ENCODE results near the gene DPEP2NB. TPM values are rescaled to one million over a fixed set of nuclear protein-coding genes. Genes with fewer than 3 reads are reported as not detected.
"Not testable (repeated sequence)": the region's sequence is repeated elsewhere in the genome, so short reads cannot be mapped to it uniquely, and the experiment has no call there.

The DPEP2NB gene, protein sequence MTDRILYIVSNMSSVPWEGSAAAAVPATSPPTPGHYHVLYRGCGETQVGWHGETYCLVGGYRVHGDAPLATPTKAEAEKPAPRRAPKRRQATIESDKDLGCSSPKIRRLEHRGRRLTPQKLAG
- not detected for polyA plus RNA-seq (ENCODE audit: insufficient read length)

- DNase-seq (ENCODE audit: low read depth), result no peak
These were observed at the start of gene DPEP2NB for GRCh38 chr16:68015681-68016080. DPEP2NB (minus strand) TSS chr16:68015911; CDS start chr16:68015770, 141 bp downstream.

- DNase-seq (ENCODE audit: low read depth), result no peak
These were observed 49.2 kb upstream of the DPEP2NB start for GRCh38 chr16:68064791-68065365.

- no peak for DNase-seq (ENCODE audit: low read depth)
These were observed 47.2 kb upstream of the DPEP2NB start for GRCh38 chr16:68062910-68063393.

DNA sequence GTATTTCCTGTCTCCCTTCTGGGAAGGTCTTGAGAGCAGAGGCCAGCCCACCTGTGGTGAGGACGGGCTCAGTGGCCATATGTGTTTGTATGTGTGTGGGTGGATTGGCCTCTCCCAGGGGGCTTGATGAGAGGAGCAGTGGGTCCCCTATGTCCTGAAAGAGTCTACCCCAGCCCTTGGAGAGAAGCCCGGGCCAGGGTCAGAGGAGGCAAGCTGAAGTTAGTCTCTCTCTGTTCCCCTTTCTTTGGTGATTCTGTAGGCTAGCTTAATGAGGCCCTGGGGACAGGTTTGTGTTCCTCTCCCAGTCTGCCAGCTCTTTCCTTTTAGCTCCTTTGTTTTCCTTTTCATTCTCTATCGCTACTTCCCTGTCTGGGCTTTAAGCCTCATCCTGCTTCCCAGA is 45.7 kb upstream of the DPEP2NB start:
- no peak for DNase-seq (ENCODE audit: low read depth)

DNA sequence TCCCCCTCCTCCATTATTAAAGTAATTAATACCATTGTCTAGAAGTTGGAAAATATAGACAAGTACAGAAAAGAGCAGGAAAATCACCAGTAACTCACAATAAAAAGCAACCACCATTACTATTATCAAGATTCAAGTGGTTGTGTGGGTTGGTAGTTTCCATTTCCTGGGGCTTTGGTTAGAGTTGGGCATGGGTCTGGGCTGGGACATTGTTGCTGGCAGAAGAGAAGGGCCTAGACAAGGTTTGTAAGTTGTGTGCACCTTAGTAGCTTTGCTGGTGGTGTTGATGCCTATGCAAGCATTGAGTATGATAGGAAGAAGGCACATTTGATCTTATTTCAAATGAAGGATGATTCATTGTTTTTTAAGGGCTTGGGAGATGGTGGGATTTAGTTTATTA is 44.1 kb upstream of the DPEP2NB start:
- DNase-seq (ENCODE audit: low read depth), result no peak

DNA sequence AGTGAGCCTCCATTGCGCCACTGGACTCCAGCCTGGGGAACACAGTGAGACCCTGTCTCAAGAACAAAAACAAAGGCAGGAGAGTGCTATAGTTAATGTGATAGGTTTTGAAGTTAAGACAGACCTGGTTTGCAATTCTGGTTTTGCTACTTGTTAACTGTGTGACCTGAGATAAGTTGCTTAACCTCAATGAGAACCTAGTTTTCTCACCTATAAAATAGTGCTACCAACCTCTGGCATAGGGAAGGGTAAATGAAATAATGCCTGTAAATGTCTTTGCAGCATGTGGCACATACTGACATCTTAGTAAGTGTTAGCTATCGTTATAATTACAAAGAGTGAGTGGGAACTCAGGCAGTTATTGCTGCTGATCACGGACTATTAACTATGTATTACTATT is 39.7 kb upstream of the DPEP2NB start:
- no peak for DNase-seq (ENCODE audit: low read depth)

DNA sequence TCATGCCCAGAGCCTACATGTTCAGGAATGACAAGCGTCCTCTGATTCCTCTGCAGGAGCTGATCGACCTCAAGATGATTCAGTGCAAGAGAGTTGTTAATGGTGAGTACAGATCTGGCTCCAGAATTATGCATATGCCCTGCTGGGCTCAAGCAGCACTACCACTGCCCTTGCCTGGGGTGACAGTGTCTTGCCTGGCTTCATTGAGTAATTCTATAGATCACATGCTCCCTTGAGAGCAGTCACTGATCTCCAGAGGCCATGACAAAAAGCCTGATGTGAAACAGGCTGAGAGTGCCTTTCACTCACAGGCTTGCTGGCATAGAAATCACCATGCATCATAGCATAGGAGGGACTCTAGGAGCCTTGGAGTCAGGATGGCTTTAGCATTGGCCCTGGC is 33.7 kb upstream of the DPEP2NB start:
- no peak for DNase-seq (ENCODE audit: low read depth)

DNA sequence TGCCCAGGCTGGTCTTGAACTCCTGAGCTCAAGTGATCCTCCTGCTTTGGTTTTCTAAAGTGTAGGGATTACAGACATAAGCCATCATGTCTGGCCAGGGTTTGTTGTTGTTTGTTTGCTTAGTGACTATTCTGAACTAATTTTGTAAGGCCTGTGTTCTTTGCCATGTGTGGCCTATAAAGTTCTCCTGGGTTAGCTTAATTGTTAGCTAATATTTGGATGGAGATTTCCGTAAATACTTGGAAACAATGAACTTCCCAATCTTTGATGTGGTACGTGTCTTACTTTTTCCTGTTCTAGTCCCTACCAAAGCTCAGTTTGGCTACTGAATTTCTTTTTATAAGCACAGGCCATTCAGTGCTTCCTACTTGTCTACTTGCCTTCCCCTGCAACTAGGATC is 32.3 kb upstream of the DPEP2NB start:
- no peak for DNase-seq (ENCODE audit: low read depth)

DNA sequence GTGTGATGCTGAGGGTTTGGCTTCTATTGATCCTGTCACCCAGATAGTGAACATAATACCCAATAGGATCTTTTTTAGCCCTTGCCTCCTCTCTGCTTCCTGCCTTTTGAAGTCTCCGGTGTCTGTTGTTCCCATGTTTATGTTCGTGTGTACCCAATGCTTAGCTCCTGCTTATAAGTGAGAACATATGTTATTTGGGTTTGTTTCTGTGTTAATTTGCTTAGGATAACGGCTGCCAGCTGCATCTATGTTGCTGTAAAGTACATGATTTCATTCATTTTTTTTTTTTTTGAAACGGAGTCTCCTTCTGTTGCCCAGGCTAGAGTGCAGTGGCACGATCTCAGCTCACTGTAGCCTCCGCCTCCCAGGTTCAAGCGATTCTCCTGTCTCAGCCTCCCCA is 30.4 kb upstream of the DPEP2NB start:
- DNase-seq (ENCODE audit: low read depth), result no peak

- no peak for DNase-seq (ENCODE audit: low read depth)
These were observed 26.1 kb upstream of the DPEP2NB start for GRCh38 chr16:68041783-68042182.

DNA sequence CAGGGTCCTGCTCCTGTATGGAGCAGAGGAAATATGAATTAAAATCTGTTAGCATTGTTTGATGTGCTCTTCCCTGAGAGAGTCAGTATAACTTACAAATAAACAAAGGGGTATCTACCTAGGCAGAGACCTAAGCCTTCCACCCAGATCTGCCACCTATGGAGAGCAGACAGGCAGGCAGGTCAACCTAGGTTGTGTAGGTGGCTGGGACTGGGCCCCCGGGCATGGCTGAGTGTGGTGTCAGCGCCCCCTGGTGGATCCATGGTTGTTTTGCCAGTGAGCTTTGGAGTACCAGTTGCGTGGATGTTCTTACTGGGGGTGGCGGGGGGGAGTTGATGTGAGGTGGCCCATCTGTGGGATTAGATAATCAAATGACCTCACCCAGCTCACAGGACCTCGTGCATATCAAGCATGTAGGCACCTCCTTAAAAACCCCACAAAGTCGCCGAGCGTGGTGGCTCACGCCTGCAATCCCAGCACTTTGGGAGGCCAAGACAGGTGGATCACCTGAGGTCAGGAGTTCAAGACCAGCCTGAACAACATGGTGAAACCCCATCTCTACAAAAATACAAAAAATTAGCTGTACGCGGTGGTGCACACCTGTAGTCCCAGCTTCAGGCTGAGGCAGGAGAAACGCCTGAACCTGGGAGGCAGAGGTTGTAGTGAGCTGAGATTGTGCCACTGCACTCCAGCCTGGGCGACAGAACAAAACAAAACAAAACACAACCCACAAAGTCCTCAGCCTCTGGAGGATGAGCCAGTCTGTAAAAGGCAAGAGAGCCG is 25.0 kb upstream of the DPEP2NB start:
- no peak for DNase-seq (ENCODE audit: low read depth)

DNA sequence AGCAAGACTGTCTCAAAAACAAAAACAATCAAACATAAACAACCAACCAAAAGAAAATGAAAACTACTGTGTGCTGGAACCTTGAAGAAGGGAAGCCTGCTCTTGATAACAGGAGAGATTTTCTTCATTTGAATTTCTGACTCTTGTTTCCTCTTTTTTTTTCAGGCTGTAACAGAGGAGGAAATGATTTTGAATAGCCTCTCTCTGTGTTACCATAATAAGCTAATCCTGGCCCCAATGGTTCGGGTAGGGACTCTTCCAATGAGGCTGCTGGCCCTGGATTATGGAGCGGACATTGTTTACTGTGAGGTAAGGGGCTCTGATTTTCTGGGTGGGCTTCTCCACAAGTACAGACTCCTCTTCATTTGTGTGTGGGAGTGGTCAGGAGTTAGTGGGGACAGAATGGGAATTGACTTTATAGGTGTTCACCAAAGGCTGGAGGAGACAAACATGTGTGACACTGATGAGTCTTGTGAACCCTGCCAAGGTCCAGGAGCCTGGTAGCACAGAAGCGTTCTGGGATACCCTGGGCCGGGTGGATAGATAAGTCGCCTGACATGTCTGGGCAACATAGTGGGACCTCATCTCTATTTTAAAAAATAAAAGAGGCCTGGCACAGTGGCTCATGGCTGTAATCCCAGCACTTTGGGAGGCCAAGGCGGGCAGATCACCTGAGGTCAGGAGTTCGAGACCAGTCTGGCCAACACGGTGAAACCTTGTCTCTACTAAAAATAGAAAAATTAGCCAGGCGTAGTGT is 22.3 kb upstream of the DPEP2NB start:
- no peak for DNase-seq (ENCODE audit: low read depth)

GRCh38 chr16:68035227-68035626 is 19.5 kb upstream of the DPEP2NB start:
- no peak for DNase-seq (ENCODE audit: low read depth)

DNA sequence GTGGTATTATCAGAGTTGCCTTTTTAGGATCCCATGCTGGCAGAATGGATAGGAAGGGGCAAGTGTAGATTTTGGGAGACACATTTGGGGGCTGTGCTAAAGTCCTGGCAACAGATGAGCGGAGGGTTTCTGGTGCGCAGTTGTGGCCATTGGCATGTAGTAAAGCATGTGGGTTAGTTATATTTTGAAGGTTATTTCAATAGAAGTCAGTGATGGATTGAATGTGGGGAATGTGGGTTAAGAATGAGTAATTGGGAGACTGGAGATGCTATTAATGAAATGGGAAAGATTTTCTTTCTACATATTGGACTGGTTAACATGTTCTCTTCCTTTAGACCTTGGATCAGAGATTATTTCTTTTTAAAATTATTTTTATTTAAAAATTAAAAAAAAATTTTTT is 17.4 kb upstream of the DPEP2NB start:
- no peak for DNase-seq (ENCODE audit: low read depth)

DNA sequence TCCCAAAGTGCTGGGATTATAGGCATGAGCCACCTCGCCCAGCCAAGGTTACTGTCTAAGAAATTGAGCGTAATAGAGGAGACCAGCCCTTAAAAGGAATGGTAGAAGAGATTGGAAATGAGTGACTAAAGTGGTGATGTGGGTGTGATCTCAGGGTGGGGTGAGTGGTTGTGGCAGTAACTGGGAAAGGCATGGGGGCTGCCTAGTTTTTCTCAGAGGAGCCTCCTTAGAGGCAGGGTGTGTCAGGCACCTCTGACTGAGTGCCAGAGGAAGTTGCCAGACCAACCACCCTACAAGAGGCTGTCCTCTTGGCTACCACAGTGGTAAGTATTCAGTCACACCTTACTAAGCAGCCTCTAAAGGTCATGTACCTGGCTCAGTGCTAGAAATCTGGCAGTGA is 16.2 kb upstream of the DPEP2NB start:
- DNase-seq (ENCODE audit: low read depth), result no peak

GRCh38 chr16:68030108-68030507 is 14.4 kb upstream of the DPEP2NB start:
- DNase-seq (ENCODE audit: low read depth), result not testable (repeated sequence)

DNA sequence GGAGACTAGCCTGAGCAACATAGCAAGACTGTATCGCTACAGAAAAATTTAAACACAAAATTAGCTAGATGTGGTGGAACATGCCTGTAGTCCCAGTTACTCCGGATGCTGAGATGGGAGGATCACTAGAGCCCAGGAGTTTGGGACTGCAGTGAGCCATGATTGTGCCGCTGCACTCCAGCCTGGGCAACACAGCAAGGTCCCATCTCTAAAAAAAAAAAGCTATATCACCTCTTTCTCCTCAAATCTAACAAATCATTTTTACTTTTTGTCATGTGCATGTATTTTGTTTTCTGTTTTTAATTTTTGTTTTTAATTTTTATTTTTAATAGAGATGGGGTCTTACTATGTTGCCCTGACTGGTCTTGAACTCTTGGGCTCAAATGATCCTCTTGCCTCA is 13.3 kb upstream of the DPEP2NB start:
- no peak for DNase-seq (ENCODE audit: low read depth)

DNA sequence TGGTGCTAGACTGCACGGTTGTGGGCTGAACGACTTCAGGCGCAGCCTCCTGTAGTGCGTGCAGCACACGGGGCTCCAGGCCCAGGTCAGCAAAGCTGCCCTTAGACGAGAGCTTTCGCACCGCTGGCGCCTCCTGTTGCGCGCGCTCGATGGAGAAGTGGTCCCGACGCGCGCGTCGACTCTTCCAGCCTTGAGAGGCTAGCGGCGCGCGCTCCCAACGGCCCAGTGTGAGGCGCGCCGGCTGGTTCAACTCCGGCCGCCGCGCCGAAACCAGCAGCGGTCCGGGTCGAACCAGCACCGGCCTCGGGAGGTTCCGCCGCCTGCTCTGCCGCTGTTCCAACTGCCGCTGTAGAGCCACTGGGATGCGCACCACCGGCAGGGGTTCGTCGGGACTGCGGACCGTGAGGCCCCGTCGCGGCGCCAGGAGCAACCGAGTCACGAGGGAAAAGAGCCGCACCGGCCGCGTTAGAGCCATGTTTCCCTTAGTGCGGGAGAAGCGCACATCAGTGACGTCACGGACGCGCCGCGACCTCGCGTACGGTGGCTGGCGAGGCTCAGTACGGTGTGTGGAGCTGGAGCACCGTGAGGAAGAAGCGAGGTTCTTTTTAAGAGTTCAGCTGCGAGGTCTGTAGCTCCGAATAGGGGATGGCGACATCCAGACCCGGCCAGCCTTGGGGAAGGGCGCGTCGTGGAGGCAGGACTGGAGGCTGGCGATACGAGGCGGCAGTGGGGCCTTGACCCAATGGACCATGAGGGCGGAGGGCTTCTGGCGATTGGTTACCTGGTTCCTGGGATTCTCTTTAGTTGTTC is 7.2 kb upstream of the DPEP2NB start, which contains the start of the genes DDX28 and DUS2:
Gene DDX28, minus strand, starts transcription at position 505 of the 810 bp plus-strand sequence. Its CDS starts 30 bp downstream, at position 475.
Gene DUS2, plus strand, starts transcription at position 557 of the 810 bp plus-strand sequence. CDS start 14,740 bp downstream, outside the sequence.
- peak; percentile 86 for DNase-seq (ENCODE audit: low read depth)

- DNase-seq (ENCODE audit: low read depth), result no peak
These were observed 6.6 kb upstream of the DPEP2NB start for GRCh38 chr16:68022278-68022727.

DNA sequence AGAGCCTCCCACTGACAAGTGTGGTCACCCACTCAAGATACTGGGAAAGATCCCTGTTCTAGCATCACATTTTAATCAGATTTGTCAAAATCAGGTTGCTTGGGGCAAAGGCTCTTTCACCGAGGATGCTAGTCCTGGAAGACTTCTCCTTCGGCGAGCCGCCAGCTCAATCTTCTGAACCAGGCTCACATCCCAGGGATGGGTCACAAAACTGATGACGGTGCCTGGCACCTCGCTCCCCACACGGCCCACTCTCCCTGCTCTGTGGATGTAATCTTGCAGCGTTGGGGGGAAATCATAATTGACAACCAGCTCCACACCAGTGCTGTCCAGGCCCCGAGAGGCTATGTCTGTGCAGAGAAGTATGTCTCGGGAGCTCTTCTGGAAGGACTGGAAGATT is 5.8 kb upstream of the DPEP2NB start:
- DNase-seq (ENCODE audit: low read depth), result no peak

DNA sequence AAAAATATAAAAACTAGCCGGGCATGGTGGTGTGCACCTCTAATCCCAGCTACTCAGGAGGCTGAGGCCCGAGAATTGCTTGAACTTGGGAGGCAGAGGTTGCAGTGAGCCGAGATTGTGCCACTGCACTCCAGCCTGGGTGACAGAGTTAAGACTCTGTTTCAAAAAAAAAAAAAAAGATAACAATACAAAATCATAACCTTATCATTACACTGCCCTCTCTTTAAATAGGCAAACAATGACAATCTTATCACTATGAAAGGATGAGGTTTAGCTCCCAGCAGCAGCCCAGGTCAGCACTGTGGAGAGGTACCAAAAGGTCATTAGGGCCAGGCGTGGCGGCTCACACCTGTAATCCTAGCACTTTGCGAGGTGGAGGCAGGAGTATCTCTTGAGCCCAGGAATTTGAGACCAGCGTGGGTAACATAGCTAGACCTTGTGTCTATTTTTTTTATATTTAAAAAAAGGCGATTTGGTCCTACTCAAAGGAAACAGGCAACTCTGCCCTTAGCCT is 3.5 kb upstream of the DPEP2NB start:
- DNase-seq (ENCODE audit: low read depth), result no peak

Measured in forelimb muscle (tissue), 1 donor.